GM18498 (cell line): ENCODE data around the gene TRUB1.
"Not testable (repeated sequence)": the region's sequence is repeated elsewhere in the genome, so short reads cannot be mapped to it uniquely, and the experiment has no call there.

Experiments used
- ATAC-seq: cut with Tn5 transposase; IDR thresholded peaks from one replicate; pipeline ENCODE4 v1.9.1; 2021; ENCODE audit warnings: mild to moderate bottlenecking, moderate library complexity; ENCODE audit not compliant: unreplicated experiment

Gene TRUB1

DNA sequence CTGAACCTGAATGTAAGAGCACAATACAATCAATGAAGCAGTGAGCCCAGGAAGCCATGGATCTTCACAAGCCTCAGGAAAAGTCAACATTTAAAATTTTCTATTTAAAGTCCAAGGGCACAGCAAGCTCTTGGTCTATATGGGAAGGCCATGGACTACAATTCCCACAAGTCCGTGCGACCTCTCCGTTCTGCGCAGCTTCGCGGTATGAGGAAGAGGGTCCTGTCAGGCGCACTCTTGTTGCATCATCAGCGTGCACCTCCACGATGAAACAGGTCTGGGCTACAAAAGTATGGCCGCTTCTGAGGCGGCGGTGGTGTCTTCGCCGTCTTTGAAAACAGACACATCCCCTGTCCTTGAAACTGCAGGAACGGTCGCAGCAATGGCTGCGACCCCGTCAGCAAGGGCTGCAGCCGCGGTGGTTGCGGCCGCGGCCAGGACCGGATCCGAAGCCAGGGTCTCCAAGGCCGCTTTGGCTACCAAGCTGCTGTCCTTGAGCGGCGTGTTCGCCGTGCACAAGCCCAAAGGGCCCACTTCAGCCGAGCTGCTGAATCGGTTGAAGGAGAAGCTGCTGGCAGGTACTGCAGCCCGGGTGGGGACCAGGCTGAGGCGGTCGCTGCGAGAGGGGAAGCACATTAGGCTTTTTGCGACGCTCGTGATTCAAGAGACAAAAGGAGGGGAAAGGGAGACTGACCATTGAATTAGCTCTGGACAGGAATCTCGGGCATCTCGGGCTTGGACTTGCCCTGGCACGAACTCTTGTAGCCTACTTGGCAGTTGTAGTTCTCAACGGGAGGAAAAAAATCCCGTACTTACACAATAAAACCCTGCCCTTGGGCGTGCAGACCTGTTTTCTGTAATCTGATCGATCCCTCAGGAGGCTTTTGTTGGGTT lies at the start of gene TRUB1:
Gene TRUB1 (plus strand): TSS at position 234 of the 894 bp plus-strand sequence. CDS start 59 bp downstream, at position 293.
- ATAC-seq = peak; percentile 100

DNA sequence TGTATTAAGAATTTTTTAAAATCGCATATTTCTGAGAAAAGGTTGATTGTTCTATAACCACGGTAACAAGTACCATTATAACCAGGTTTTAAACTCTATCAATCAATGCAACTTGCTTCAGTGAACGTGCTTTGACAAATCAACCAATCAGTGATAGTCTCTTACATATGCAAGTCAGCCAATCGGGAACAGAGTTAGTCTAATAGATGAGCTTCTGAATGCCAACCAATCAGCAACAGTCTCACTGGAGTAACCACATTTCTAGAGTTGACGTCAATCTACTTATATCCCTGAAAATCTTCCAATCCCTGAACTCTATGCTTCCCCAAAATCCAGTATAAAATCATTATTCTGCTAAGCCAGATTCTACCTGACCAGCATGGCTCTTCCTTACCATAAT lies 44.7 kb upstream of the TRUB1 start:
- no peak for ATAC-seq

GRCh38 chr10:114894911-114895310 lies 43.1 kb upstream of the TRUB1 start:
- no peak for ATAC-seq

DNA sequence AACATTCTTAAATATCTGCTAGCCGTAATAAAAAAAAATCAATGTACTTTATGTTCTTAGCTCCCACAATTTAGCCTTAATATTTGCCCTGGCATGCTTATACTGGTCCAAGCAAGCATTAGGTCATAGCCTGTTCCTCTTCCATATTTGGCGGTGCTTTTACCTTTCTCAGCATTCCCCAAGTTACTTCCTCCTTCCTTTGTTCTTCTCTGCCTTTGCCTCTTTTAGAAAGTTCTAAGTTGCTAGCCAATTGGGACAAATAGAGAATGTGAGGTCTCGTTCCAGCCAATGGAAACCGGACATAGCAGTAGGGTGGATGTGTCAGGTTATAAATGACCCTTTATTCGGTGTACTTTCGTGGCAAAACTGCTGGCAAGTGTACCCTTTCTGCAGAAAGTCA lies 41.0 kb upstream of the TRUB1 start:
- not testable (repeated sequence) for ATAC-seq

- no peak for ATAC-seq
Measured at GRCh38 chr10:114897593-114897992, 40.4 kb upstream of the TRUB1 start.

DNA sequence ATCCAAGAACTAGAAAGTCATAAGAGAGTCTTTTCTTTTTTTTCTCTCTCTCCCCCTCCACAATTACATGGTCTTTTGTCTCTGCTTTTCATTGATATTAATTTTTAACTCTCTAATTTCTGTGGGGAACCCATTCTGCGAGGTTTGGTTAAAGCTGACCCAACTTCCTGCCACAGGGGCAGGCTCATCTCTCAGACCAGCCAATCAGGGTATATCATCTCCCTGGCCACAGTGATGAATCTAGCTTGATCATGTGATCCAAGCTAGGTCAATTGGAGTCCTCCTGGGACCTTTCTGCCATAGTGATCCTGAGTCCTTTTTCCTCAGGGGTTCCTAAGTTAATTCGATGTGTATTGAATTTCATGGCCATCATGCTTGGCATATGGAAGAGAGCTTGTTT lies 38.0 kb upstream of the TRUB1 start:
- no peak for ATAC-seq

GRCh38 chr10:114900658-114901057 lies 37.3 kb upstream of the TRUB1 start:
- ATAC-seq = no peak

- ATAC-seq = no peak
Measured at GRCh38 chr10:114902151-114902550, 35.8 kb upstream of the TRUB1 start.

- ATAC-seq = no peak
Measured at GRCh38 chr10:114905450-114905849, 32.5 kb upstream of the TRUB1 start.

- ATAC-seq = no peak
Measured at GRCh38 chr10:114906981-114907380, 31.0 kb upstream of the TRUB1 start.

DNA sequence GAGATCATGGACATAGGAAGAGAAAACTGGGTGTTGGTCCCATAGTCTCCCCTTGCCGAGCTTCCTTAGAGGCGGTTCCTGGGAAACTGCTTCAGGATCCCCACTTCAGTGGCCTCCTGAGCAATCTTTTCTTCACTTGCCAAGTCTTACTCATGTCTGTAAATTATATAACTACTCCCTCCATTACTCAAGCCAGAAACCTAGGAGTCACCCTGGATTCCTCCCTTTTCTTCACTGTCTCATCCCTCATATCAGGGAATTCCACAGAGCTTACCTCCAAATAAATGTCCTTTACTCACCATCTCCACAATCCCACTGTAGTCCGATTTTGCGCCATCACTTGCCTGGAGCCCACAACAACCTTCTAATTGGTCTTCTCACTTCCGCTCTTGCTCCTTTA lies 29.1 kb upstream of the TRUB1 start:
- no peak for ATAC-seq

DNA sequence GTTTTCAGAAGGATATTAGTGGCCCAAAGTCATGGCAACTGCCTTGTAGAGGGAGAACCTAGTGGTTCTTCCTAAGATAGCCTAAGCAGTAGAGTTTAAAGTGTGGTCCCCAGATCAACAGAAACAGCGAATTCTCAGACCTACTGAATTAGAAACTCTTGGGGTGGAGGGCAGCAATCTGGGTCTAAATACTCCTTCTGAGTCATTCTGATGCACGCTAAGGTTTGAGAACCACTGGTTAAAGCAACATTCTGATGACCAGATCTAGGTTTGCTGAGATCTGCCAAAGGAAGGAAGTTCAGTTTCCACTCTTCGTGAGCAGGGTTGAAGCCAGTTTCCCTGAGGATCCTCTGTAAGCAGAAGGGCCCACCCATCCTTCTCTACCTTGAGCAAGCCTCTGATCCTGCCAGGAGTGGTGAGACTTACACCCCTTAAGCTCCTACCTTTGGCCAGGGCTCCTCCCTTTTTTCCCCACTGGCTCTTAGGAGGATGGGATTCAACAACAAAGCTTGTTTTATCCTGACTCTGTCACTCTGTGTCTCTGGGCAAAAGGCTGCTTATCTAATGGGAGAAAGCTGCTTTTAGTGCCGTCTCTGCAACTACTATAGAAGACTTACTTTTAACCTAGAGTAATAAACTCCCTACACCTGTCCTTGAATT lies 26.8 kb upstream of the TRUB1 start:
- peak; percentile 71 for ATAC-seq

DNA sequence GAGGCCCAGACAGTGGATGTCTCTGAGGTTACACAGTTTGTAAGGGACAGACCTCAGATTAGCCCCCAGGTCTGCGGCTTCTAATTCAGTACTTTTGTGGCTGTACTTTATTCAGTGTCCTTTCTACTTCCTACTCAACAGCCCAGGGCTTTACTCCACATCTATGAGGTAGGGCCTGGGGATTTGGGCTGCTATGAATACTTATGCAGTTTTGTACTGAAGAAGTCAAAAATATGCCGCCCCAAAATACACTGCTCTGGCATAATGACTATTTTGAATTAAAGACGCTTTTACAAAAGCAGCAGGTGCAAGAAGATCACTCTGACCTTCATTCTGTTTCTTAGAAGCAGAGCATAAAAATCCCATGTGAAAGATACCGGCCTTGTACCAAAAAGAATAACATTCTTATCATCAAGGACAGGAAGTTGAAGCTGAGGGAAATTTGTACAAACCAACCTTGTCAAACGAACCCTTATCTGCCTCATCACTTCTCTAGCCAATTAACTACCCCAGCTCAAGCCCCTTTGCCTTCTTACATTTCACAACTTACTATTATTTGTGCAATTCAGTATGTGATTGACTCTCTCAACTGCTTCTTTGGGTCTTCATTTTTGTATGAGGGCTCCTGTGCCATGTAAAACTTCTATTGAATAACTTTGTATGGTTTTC lies 26.1 kb upstream of the TRUB1 start:
- ATAC-seq = no peak

DNA sequence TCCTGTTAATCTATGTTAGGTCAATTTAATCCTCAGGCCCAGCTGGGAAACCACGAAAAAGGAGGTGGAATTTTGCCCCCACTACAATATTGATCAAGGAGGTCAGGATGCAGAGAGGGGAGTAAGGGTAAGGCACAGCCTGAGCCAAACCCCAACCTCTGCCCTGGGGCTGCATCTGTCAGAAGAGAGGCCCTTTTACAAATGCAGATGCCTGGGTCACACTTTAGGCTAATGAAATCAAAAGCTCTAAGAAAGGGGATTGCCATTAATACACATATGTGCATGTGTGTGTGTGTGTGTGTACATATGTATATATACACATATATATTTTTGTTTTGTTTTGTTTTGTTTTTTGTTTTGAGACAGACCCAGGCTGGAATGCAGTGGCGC lies 25.5 kb upstream of the TRUB1 start:
- ATAC-seq = no peak

GRCh38 chr10:114914560-114914959 lies 23.4 kb upstream of the TRUB1 start:
- no peak for ATAC-seq

DNA sequence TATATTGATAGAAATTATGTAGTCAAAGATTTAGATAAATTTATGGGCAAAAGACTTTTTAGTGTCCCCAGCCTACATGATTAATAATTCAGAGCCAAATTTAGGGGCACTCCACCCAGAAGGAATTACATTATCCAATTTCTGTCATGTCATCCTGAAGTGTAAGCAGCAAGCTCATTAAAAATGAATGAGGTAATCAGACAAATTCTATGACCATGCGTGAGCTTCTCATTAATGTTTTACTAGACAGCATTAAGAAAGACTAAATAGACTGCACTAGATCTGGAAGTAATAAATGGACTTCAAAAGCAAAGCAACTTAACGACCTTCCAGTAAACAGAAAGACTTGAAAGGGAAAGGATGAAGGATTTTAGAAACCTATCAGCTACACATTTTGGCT lies 22.7 kb upstream of the TRUB1 start:
- ATAC-seq = no peak

- no peak for ATAC-seq
Measured at GRCh38 chr10:114916653-114917052, 21.3 kb upstream of the TRUB1 start.

DNA sequence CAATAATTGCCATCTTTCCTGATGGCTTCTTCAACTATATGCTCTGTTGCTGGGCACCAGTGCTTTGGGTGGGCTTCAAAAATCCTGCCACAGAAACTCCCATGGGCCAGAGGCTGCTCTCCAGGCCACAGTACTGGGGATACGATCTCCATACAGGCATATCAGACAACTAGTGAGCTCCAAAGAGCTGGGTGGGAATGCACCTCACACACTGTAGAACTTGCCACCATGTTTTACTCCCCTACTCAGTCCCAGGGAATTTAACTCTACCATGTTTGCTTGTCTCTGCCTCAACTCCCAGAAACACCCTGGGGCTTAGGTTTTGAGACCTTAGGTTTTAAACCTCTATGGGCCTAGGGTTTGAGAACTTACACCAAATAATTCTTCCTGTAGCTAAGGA lies 20.5 kb upstream of the TRUB1 start:
- no peak for ATAC-seq

GRCh38 chr10:114917927-114918672 lies 19.9 kb upstream of the TRUB1 start:
- no peak for ATAC-seq

DNA sequence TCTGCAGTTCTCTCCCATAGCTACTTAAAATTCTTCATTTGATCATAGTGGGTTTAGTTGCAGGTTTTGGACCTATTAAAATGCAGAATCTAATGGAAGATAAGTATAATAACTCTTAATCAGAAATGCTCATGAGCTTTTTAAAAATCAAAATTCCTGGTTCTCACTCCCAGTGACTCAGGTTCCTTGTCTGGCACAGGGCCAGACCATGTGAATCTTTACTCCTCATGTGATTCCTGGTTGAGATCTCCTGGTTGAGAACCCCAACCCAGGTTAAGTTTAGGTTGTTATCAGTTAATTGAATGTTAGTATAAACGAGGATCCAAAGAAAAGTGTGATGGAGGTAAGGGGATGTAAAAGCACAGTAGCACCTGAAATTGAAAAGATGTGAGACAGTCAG lies 17.5 kb upstream of the TRUB1 start:
- ATAC-seq = no peak

DNA sequence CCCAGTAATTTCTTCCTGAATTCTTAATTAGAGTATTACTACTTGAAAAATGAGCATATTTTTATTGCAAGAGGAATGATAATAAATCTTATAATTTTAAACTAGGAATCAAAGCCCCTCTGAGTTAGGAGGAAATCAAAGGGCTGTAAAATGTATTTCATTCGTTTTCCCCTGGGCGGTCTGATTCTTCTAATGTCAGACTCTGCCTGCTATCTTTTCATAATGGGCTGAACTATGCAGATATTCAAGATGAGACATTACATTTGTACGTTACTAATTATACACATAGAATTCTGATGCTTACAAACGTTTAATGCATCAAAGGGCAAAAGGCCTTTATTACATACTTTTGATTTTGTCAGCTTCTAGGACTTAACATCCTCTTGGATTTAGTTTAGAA lies 16.0 kb upstream of the TRUB1 start:
- ATAC-seq = no peak
